Pulmonary artery endothelial cell (primary cell): Measurements from ENCODE around the gene FAM184B. TPM values are rescaled to one million over a fixed set of nuclear protein-coding genes. Genes with fewer than 3 reads are reported as not detected.
"Not testable (repeated sequence)": the region's sequence is repeated elsewhere in the genome, so short reads cannot be mapped to it uniquely, and the experiment has no call there.

Source experiments
- DNase-seq: peaks from one replicate; pipeline ENCODE4 v3.0.0-alpha.2; 2011; ENCODE audit warnings: low read depth, low spot score
- total RNA-seq: library from RNA; depleted of rRNA; stranded (reverse); fragments of >200 nt; gene quantifications from 2 replicates; pipeline ENCODE4 v1.2.3, GENCODE V29; 2014

Gene FAM184B
- total RNA-seq, 1 donor from 2014 or later, result not detected

DNA sequence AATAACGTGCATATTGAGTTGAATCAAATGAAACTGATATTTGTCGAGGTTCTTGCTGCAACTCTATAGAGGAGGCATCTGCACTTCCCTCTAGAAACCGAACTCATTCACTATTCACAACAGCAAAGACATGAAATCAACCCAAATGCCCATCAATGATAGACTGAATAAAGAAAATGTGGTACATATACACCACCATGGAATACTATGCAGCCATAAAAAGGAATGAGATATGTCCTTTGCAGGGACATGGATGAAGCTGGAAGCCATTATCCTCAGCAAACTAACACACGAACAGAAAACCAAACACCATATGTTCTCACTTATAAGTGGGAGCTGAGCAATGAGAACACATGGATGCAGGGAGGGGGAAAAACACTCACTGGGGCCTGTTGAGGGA, 96.8 kb downstream of the FAM184B start:
- not testable (repeated sequence) for DNase-seq

DNA sequence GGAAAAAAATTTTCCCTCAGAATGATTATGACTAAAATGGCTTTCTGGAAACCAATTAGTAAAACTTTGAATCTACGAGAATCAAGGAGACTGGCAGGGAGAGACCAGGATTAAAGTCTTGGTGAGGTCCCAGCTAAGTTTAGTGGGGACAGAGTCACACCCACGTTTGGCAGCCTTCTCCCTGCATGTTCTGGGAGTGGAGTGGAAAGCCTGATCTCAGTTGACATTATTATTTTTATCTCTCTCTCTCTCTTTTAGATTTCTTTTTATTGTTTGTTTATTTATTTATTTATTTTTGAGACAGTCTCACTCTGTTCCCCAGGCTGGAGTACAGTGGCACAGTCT, 99.2 kb downstream of the FAM184B start:
- no peak for DNase-seq

- DNase-seq, result no peak
These were observed 99.9 kb downstream of the FAM184B start for GRCh38 chr4:17681281-17682221.

- no peak for DNase-seq
These were observed 100.7 kb downstream of the FAM184B start for GRCh38 chr4:17680559-17681280.

GRCh38 chr4:17670423-17670822, 111.0 kb downstream of the FAM184B start:
- no peak for DNase-seq

GRCh38 chr4:17667653-17668201, 113.7 kb downstream of the FAM184B start:
- no peak for DNase-seq

DNA sequence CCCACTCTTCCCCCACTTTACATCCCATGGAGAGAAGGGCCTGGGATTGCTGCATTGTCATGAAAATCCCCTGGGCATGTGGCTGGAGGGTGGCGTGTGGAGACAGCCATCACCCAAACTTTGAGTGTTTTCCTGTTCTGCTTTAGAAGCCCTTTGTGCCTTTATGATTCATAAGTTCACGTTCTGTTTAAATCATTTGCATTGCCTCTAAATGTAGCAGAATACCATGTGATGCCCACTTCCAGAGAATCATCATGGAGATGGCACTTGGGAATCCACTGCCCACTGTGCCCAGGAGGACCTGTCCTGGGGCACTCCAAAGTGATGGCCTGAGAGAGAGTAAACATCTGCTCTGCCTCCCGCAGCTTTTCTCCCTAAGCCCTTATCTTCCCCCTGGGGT, 114.2 kb downstream of the FAM184B start:
- no peak for DNase-seq

DNA sequence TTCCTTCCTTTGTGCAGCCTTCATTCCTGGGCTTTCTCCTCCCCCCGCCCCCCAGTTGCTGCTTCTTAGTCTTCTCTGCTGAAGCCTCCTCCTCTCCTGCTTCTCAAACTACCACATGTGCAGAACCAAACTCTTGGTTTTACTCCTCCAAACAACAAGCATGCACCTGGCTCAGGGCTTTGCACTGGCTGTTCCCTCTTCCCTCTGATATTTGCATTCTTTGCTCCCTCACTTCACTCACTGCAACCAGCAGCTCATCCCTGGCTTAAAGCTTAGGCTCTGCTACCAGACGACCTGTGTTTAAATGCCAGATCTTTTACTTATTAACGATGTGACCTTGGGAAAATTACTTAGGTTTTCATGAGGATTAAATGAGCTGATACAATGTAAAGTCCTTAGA, 115.6 kb downstream of the FAM184B start:
- DNase-seq, result no peak

DNA sequence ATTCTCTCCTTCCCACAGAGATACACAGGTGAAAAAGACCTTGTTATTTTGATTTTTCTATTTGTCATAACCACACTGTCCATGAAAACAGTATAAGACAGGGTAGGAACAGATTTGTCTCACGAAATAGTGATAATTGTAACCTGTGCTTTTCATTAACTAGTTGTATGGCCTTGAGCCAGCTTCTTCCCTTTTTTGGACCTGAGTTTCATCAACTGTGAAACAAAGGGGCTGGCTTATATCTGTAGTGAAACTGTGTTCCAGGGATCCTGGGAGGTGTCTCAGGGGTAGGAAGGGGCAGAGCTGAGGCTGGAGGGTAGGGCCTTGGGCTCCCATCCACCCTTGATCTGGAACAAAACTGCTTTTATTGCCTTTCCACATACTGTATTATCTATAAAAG, 116.1 kb downstream of the FAM184B start:
- DNase-seq, result no peak

DNA sequence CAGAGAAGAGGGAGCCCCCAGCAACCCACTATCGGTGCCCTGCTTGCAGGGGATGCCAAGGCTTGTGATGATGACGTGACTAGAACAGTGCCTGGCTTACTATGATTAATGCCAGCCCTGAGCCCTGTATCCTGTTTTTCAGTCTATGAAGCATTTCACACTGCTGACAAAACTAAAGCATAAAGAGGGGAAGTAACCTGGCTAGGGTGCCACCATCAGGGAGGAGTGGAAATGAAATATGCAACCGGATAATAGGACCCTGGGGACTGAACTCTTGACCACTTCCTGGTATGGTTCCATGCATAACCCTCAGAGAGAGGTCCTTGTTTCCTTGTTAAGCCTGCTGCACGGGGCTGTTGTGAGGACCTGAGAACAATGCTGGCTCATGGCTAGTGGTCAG, 116.7 kb downstream of the FAM184B start:
- DNase-seq, result no peak

DNA sequence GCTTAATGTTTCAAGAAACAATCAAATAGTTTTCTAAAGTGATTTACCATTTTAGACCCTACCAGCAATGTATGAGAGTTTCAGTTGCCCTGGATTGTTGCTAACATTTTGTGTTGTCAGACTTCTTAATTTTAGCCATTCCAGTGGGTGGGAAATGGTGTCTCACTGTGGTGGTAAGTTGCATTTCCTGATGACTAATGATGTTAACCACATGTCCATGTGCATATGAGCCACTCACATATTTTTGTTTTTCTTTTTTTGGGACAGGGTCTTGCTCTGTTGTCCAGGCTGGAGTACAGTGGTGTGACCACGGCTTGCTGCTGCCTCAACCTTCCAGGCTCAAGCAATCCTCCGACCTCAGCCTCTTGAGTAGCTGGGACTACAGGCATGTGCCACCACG, 118.7 kb downstream of the FAM184B start:
- DNase-seq, result no peak

GRCh38 chr4:17659196-17659595, 122.2 kb downstream of the FAM184B start:
- not testable (repeated sequence) for DNase-seq

DNA sequence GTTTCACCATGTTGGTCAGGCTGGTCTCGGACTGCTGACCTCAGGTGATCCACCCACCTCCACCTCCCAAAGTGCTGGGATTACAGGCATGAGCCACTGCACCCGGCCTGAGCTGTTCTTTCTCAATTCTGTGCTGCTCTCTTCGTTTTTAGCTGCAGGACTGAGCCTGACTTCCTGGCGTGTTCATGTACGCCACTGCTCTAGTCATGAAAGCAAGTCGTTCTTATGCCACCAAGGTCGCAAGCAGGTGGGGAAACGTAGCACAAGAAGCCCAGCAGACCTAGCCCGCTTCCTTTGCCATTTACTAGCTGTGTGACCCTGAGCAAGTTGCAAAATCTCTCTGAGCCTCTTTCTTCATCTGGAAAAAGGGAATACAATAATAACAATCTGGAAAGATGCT, 123.6 kb downstream of the FAM184B start:
- no peak for DNase-seq

DNA sequence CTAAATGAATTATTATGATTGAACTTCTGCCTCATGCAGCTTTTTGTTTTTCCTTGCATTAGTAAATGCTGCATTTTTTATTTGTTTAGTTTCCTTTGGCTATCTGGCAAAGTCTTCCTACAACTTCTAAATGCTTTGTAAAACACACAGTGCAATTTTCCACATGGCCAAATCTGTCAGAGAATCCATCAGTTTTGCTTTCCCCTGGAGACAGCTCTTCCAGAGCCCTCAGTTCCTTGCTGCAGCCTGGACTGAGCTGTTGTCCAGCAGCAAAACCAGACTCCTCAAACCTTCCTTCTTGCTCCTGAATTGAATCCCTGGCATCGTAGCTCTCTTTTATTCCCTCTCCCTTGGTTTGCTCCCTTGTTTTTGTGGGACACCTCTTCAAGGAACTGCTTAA, 124.3 kb downstream of the FAM184B start:
- no peak for DNase-seq

- no peak for DNase-seq
These were observed 126.7 kb downstream of the FAM184B start for GRCh38 chr4:17654701-17655100.

- no peak for DNase-seq
These were observed 131.0 kb downstream of the FAM184B start for GRCh38 chr4:17650406-17650805.

DNA sequence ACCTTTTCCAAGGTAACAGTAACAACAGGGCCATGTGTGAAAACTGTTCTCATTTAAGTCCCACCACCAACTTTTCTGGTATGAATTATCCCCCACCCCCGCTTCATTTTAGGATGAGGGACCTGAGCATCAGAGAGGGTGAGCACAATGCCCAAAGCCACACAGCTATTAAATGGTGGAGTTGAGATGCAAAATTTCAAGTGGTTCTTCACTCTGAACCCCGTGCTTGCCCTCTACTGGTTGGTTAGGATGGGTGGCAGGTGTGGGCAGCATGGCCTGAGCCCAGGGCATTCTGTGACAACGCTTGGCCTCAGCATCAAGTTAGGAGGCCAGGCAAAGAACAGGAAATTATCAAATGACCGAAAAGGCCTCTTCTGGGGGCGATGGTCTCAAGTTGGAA, 133.5 kb downstream of the FAM184B start:
- DNase-seq, result no peak

- DNase-seq, result no peak
These were observed 134.1 kb downstream of the FAM184B start for GRCh38 chr4:17647176-17647806.

DNA sequence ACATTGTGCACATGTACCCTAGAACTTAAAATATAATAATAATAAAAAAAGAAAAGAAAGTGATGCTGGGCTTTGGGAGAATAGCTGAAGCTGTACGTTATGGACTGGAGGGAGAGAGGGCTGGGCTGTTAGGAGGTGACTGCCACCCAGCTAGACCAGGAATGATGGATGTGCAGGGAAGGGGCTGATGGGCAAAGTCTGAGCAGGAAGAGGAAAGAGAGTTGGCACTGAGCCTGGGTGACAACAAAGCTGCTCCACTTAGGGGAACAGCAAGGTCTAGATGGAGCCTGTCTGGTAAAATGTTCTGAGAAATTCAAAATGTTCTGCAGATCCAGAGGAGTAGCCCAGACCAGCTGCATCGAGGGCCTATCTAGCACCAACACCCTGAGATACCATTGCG, 134.7 kb downstream of the FAM184B start:
- no peak for DNase-seq

DNA sequence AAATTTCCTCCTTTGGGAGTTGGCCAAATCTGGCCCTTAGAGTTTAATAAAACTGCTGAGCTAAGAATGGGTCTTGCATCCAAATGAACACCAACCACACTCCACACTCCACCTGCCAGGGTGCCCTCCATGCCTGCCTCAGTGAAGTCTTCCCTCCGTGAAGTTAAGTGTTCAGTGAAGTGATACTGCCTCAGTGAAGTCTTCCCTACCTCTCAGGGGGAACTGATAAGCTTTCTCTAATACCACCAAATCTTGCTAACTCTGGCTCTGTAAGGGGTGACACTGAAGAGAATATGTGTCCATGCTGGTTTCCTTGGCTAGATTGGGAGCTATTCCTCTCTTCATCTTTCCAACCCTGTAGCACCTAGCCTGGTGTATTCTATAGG, 139.0 kb downstream of the FAM184B start:
- DNase-seq, result no peak

DNA sequence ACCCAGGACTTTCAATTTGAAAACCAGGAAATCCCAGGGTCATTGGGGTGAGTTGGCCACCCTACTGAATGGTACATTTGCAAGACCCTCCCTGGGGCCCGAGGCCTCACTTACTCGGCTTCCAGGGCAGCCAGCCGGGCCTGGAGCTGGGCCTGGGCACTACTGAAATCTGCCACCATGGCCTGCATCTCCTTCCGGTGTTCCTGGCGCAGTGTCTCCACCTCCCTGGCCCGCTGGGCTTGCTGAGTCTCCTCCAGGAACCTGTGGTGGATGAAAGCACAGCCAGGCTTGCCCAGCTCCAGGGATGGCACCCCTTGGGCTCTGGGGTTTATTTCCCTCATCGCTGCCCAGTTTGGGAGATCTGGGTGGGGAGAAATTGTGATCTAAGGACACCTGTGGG, 142.3 kb downstream of the FAM184B start:
- no peak for DNase-seq
